ENCODE measurements around the gene NEK1. TPM values are rescaled to one million over a fixed set of nuclear protein-coding genes. Genes with fewer than 3 reads are reported as not detected.
A peak's percentile ranks its signal among the peaks of the same experiment; 100 is the strongest.

Gene NEK1
- total RNA-seq, 1 experiment from 2014 or later = 10.3 TPM

GRCh38 chr4:169621731-169622492 lies 9.5 kb upstream of the NEK1 start:
- Mint-ChIP-seq H3K27ac (peak overlapping the region; percentile 34; the same call in 1 of the 2 replicates), H3K4me3 (peak overlapping the region; percentile 95), H3K4me1 (peaks cover 17% of the 10 kb centered on the region), H3K27me3 (ENCODE audit: low read depth) (no peaks in the 10 kb centered on the region), H3K9me3 (peaks cover 3% of the 10 kb centered on the region; the same call in 1 of the 2 replicates), H3K36me3 (no peaks in the 10 kb centered on the region)
- ATAC-seq (no peak), DNase-seq (ENCODE audit: low spot score) (no peak)
- TF ChIP-seq CREB1 (CRISPR knock-in tag; IDR thresholded peaks at IDR 0.05) = no peak
- TF ChIP-seq NFYB (CRISPR knock-in tag; conservative IDR thresholded peaks at IDR 0.05; ENCODE audit: low read depth) = no peak
- no peak for TF ChIP-seq AR (CRISPR knock-in tag; IDR thresholded peaks at IDR 0.05)
- TF ChIP-seq ZNF138 (CRISPR knock-in tag; conservative IDR thresholded peaks at IDR 0.05) = no peak
- no peak for TF ChIP-seq HMGXB4 (CRISPR knock-in tag; IDR thresholded peaks at IDR 0.05)
- TF ChIP-seq ARID4B (CRISPR knock-in tag; IDR thresholded peaks at IDR 0.05; ENCODE audit: borderline replicate concordance) = no peak
- no peak for TF ChIP-seq ZNF263 (CRISPR knock-in tag; IDR thresholded peaks at IDR 0.05; ENCODE audit: low read depth)
- no peak for TF ChIP-seq CREM (CRISPR knock-in tag; IDR thresholded peaks at IDR 0.05)
- no peak for TF ChIP-seq GTF2I (CRISPR knock-in tag; conservative IDR thresholded peaks at IDR 0.05)
- TF ChIP-seq MAX (CRISPR knock-in tag; IDR thresholded peaks at IDR 0.05) = no peak
- TF ChIP-seq GRHL2 (CRISPR knock-in tag; IDR thresholded peaks at IDR 0.05; ENCODE audit: insufficient replicate concordance, severe bottlenecking) = no peak
- TF ChIP-seq USF2 (CRISPR knock-in tag; IDR thresholded peaks at IDR 0.05) = no peak
- no peak for TF ChIP-seq FOXP4 (CRISPR knock-in tag; IDR thresholded peaks at IDR 0.05)
- no peak for TF ChIP-seq MLX (CRISPR knock-in tag; IDR thresholded peaks at IDR 0.05)
- no peak for TF ChIP-seq TCF7 (CRISPR knock-in tag; IDR thresholded peaks at IDR 0.05; ENCODE audit: low read depth)
- TF ChIP-seq ZNF219 (CRISPR knock-in tag; IDR thresholded peaks at IDR 0.05; ENCODE audit: borderline replicate concordance) = no peak
- ChIA-PET CTCF (interaction anchor here (2.2 kb wide), 1 partner anchor 9 kb away, joined by 8 read pairs; the partner anchor contains the start of gene NEK1), POLR2A (no interaction called here)
